Coronary artery (tissue), 2 donors: ENCODE data around the gene MOG.
A peak's percentile ranks its signal among the peaks of the same experiment; 100 is the strongest.

Source experiments
- DNase-seq: peaks from one replicate; pipeline ENCODE4 v3.0.0-alpha.2; 2017; ENCODE audit warnings: low spot score
- H3K27ac ChIP-seq, 2 donors: fragments of 200-600 bp; sonication (generic); one replicate each; pipeline ENCODE4 v1.5.1; 2016 to 2019
- H3K4me3 ChIP-seq: fragments of 200-600 bp; sonication (generic); 2 replicates; pipeline ENCODE4 v1.5.1; 2016; ENCODE audit warnings: mild to moderate bottlenecking, moderate library complexity
- TF ChIP-seq, protein P1 (sequence below): fragments of 200-600 bp; sonication (generic); IDR thresholded peaks from one replicate; pipeline ENCODE4 v1.5.1; 2019; ENCODE audit warnings: antibody characterized with exemption

MOG gene

GRCh38 chr6:29641430-29642148, 15.3 kb upstream of the MOG start:
- Histone ChIP-seq H3K27ac (no peak overlapping the region), H3K4me3 (no peak overlapping the region)
- TF ChIP-seq, protein P1, sequence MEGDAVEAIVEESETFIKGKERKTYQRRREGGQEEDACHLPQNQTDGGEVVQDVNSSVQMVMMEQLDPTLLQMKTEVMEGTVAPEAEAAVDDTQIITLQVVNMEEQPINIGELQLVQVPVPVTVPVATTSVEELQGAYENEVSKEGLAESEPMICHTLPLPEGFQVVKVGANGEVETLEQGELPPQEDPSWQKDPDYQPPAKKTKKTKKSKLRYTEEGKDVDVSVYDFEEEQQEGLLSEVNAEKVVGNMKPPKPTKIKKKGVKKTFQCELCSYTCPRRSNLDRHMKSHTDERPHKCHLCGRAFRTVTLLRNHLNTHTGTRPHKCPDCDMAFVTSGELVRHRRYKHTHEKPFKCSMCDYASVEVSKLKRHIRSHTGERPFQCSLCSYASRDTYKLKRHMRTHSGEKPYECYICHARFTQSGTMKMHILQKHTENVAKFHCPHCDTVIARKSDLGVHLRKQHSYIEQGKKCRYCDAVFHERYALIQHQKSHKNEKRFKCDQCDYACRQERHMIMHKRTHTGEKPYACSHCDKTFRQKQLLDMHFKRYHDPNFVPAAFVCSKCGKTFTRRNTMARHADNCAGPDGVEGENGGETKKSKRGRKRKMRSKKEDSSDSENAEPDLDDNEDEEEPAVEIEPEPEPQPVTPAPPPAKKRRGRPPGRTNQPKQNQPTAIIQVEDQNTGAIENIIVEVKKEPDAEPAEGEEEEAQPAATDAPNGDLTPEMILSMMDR, result no peak
- DNase-seq, result no peak

- no peak overlapping the region for H3K4me3 ChIP-seq
- no peak overlapping the region for H3K27ac ChIP-seq
- TF ChIP-seq, protein P1, result peak; percentile 43
- no peak for DNase-seq
Measured at GRCh38 chr6:29647927-29648642, 8.8 kb upstream of the MOG start.

DNA sequence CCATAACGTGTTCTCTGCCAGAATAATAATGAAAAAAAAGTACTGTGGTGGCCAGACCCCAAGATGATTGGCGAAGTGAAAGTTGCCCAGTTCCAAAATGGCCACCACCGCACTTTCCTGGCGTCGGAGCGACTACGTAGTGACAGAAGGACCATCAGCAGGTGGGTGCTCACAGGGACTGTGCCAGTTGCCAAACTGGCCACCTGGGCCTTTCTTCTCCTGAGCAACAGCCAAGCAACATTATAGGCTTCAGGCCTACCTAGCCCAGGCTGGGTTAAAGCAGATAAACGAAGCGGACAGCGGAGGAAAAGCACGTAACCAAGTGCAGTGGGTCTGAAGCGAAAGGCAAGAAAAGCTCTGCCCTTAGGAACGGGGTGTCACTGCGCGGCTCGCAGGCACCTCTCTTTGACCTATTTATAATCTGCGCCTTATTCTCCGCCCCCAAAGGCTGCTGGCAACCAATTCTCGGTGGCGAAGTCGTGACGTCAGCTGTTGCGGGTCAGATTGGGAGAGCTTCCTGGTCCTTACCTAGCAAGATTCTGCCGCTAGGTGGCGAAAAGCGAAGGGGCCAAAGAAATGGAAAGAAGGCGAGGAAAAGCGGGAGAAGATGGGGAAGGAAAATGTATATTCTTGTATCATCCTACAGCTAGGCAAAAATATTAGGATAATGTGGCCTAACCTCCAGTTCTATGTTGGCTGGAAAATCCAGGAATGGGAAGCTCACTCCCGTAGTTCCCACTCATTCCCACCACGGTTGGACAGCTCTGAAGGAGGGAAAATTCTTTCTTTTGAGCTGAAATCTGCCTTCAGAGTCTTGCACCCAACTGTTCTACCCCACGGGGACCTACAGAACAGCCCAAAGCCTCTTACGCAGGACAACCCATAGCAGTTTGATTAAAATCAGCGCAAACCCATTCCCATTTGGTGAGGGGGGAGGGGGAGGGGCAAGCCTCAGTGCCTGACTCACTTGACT, 6.9 kb upstream of the MOG start:
- TF ChIP-seq, protein P1, result peak; percentile 86
- Histone ChIP-seq H3K27ac (peak overlapping the region; percentile 82 to 94), H3K4me3 (peak overlapping the region; percentile 73)
- peak; percentile 97 for DNase-seq

DNA sequence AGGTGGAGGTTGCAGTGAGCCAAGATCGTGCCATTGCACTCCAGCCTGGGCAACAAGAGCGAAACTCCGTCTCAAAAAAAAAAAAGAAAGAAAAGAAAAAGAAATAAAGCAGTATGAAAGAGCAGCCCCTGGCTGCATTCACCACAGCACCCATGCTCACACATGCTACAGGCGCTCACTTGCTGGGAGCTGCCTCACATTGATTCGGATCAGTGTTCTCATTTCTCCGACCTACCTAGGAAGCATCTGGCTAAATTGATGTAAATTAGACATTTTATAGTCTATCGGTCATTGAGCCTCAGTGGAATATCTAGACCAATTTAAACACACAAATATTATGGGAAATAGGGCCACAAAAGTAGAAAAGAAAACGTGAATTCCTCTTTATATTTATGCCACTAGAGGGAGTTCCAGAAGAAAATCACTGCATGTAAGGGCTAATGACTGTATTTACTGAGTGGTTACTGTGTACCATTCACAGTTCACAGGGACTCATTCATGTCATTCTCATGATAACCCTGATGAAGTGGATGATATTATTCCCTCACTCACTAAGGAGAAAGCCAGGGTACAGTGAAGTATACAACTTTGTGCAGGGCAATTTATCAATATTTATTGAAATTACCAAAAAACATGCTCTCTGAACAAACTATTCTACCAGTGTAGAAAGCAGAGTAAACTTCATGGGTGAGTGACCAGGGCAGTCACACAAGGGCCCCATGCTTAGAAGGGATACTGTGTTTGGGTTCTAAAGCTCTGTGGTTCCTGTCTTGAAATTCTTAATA, 5.3 kb upstream of the MOG start:
- Histone ChIP-seq H3K27ac (no peak overlapping the region), H3K4me3 (no peak overlapping the region)
- DNase-seq, result no peak
- TF ChIP-seq, protein P1, result peak; percentile 63

DNA sequence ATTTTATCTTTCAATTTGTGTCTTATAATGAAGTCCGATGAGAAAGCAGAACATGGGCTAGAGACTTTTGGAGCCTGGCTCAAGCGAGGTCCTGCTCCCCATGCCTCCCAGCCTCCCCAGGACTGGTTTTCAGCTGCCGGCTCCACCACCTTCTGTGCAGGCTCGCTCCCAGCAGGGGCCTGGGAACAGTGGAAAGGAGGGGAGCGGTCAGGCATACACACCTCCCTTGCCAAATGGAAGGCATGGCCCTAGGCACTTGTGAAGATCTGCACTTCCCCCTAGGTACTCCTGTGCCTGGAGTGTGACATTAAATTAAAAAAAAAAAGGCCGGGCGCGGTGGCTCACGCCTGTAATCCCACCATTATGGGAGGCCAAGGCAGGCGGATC, 4.7 kb upstream of the MOG start:
- DNase-seq, result no peak
- TF ChIP-seq, protein P1, result no peak
- Histone ChIP-seq H3K4me3 (no peak overlapping the region), H3K27ac (no peak overlapping the region)

DNA sequence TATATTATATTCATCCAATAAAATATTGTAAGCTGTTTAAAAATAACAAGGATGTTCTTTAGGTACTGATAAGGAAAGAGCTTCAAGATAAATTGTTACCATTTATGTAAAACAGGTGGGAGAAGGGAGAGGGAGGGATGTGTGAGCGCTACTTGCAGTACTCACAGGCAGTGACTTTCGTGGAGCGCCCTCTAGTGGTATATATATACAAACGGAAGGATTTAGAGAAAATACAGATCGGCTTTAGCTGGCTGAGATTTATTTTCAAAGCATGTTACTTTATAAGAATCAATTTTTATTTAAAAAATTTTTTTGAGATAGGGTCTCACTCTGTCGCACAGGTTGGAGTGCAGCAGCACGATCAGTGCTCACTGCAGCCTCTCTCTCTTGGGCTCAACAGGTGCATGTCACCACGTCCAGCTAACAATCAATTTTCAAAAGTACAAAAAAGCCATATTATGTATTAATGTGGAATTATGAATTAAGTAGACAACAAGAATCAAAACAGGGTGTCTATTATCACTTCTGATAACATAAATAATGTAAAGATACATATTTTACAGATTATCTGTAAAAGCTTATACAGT, 3.3 kb upstream of the MOG start:
- DNase-seq, result no peak
- no peak overlapping the region for H3K27ac ChIP-seq
- no peak overlapping the region for H3K4me3 ChIP-seq
- TF ChIP-seq, protein P1, result peak; percentile 62
